Effector memory CD8-positive, alpha-beta T cell (primary cell): ENCODE data around the gene STKLD1.

ENCODE experiments used
- ATAC-seq: fragments of 150-1000 bp; cut with Tn5 transposase; replicated peaks from 2 replicates; pipeline ENCODE4 v1.10.0; 2021; ENCODE audit warnings: mild to moderate bottlenecking, moderate library complexity
- DNase-seq, 3 experiments: peaks; one replicate each; pipeline ENCODE4 v3.0.0; 2021
- H3K27ac Mint-ChIP-seq, 2 donors: one replicate each; pipeline ENCODE4 v1.8.0; 2022; ENCODE audit warnings: mild to moderate bottlenecking in 2 of 2, mixed read lengths in 2 of 2, moderate library complexity in 2 of 2
- H3K27me3 Mint-ChIP-seq, 2 donors: one replicate each; pipeline ENCODE4 v1.8.0; 2022; ENCODE audit warnings: mixed read lengths in 2 of 2
- H3K36me3 Mint-ChIP-seq: one replicate; pipeline ENCODE4 v1.8.0; 2022; ENCODE audit warnings: mild to moderate bottlenecking, moderate library complexity, mixed read lengths; ENCODE audit not compliant: insufficient read depth
- H3K4me1 Mint-ChIP-seq, 2 donors: one replicate each; pipeline ENCODE4 v1.8.0; 2022; ENCODE audit warnings: low read depth in 2 of 2, mixed read lengths in 2 of 2
- H3K4me3 Mint-ChIP-seq, 2 donors: one replicate each; pipeline ENCODE4 v1.8.0; 2022; ENCODE audit warnings: mild to moderate bottlenecking in 2 of 2, mixed read lengths in 2 of 2, moderate library complexity in 2 of 2
- H3K9me3 Mint-ChIP-seq, 2 donors: one replicate each; pipeline ENCODE4 v1.8.0; 2022; ENCODE audit warnings: mixed read lengths in 2 of 2

STKLD1 gene

GRCh38 chr9:133339641-133340040 lies 36.5 kb upstream of the STKLD1 start:
- peaks cover 35% of the 10 kb centered on the region for H3K36me3 Mint-ChIP-seq
- no peak overlapping the region for H3K4me3 Mint-ChIP-seq
- peaks cover 22 to 30% of the 10 kb centered on the region in 2 donors for H3K4me1 Mint-ChIP-seq
- H3K27me3 Mint-ChIP-seq, result no peaks in the 10 kb centered on the region
- no peak for ATAC-seq
- no peak for DNase-seq
- no peaks in the 10 kb centered on the region for H3K9me3 Mint-ChIP-seq
- no peak overlapping the region for H3K27ac Mint-ChIP-seq

- Mint-ChIP-seq H3K9me3 (no peaks in the 10 kb centered on the region), H3K4me3 (peak overlapping the region in 1 of 2 donors; percentile 29), H3K36me3 (peaks cover 31% of the 10 kb centered on the region), H3K4me1 (peaks cover 18 to 30% of the 10 kb centered on the region in 2 donors), H3K27ac (peak overlapping the region in 1 of 2 donors; percentile 22), H3K27me3 (no peaks in the 10 kb centered on the region)
- ATAC-seq (no peak), DNase-seq (no peak)
These were observed 35.9 kb upstream of the STKLD1 start for GRCh38 chr9:133340256-133340655.

- H3K27ac Mint-ChIP-seq, result peak overlapping the region in 1 of 2 donors; percentile 22
- DNase-seq, result no peak
- H3K4me3 Mint-ChIP-seq, result no peak overlapping the region
- H3K9me3 Mint-ChIP-seq, result no peaks in the 10 kb centered on the region
- no peaks in the 10 kb centered on the region for H3K27me3 Mint-ChIP-seq
- peaks cover 14 to 26% of the 10 kb centered on the region in 2 donors for H3K4me1 Mint-ChIP-seq
- no peak for ATAC-seq
- H3K36me3 Mint-ChIP-seq, result peaks cover 28% of the 10 kb centered on the region
These were observed 35.2 kb upstream of the STKLD1 start for GRCh38 chr9:133340916-133341315.

- H3K9me3 Mint-ChIP-seq, result no peaks in the 10 kb centered on the region
- DNase-seq, result no peak
- peak overlapping the region; percentile 44 to 49 for H3K27ac Mint-ChIP-seq
- H3K4me1 Mint-ChIP-seq, result peaks cover 20 to 27% of the 10 kb centered on the region in 2 donors
- peak overlapping the region in 1 of 2 donors; percentile 6 for H3K4me3 Mint-ChIP-seq
- peak; percentile 29 for ATAC-seq
- no peaks in the 10 kb centered on the region for H3K27me3 Mint-ChIP-seq
- peaks cover 31% of the 10 kb centered on the region for H3K36me3 Mint-ChIP-seq
These were observed 34.6 kb upstream of the STKLD1 start for GRCh38 chr9:133341369-133342068.

- H3K4me3 Mint-ChIP-seq, result peak overlapping the region in 1 of 2 donors; percentile 6
- DNase-seq (no peak), ATAC-seq (no peak)
- peaks cover 25 to 28% of the 10 kb centered on the region in 2 donors for H3K4me1 Mint-ChIP-seq
- H3K27me3 Mint-ChIP-seq, result no peaks in the 10 kb centered on the region
- peak overlapping the region; percentile 44 to 49 for H3K27ac Mint-ChIP-seq
- H3K36me3 Mint-ChIP-seq, result peaks cover 33% of the 10 kb centered on the region
- no peaks in the 10 kb centered on the region for H3K9me3 Mint-ChIP-seq
These were observed 34.1 kb upstream of the STKLD1 start for GRCh38 chr9:133342069-133342406.

GRCh38 chr9:133342570-133342969 lies 33.6 kb upstream of the STKLD1 start:
- no peak for DNase-seq
- no peak overlapping the region for H3K27ac Mint-ChIP-seq
- H3K9me3 Mint-ChIP-seq, result no peaks in the 10 kb centered on the region
- ATAC-seq, result no peak
- peaks cover 27 to 31% of the 10 kb centered on the region in 2 donors for H3K4me1 Mint-ChIP-seq
- peaks cover 34% of the 10 kb centered on the region for H3K36me3 Mint-ChIP-seq
- no peaks in the 10 kb centered on the region for H3K27me3 Mint-ChIP-seq
- no peak overlapping the region for H3K4me3 Mint-ChIP-seq

GRCh38 chr9:133344071-133344470 lies 32.1 kb upstream of the STKLD1 start:
- DNase-seq (no peak), ATAC-seq (no peak)
- Mint-ChIP-seq H3K36me3 (peaks cover 46% of the 10 kb centered on the region), H3K27me3 (no peaks in the 10 kb centered on the region), H3K9me3 (no peaks in the 10 kb centered on the region), H3K27ac (no peak overlapping the region), H3K4me3 (no peak overlapping the region), H3K4me1 (peaks cover 34 to 41% of the 10 kb centered on the region in 2 donors)

- H3K36me3 Mint-ChIP-seq, result peaks cover 55% of the 10 kb centered on the region
- no peaks in the 10 kb centered on the region for H3K9me3 Mint-ChIP-seq
- peaks cover 36 to 47% of the 10 kb centered on the region in 2 donors for H3K4me1 Mint-ChIP-seq
- no peak overlapping the region for H3K4me3 Mint-ChIP-seq
- ATAC-seq, result no peak
- no peak overlapping the region for H3K27ac Mint-ChIP-seq
- H3K27me3 Mint-ChIP-seq, result no peaks in the 10 kb centered on the region
- no peak for DNase-seq
These were observed 31.2 kb upstream of the STKLD1 start for GRCh38 chr9:133344979-133345378.

GRCh38 chr9:133345596-133345995 lies 30.6 kb upstream of the STKLD1 start:
- peaks cover 30 to 42% of the 10 kb centered on the region in 2 donors for H3K4me1 Mint-ChIP-seq

GRCh38 chr9:133346021-133346785 lies 30.0 kb upstream of the STKLD1 start:
- ATAC-seq (no peak), DNase-seq (no peak)
- H3K4me1 Mint-ChIP-seq, result peaks cover 28 to 36% of the 10 kb centered on the region in 2 donors
- H3K9me3 Mint-ChIP-seq, result no peaks in the 10 kb centered on the region
- peak overlapping the region; percentile 92 to 99 for H3K4me3 Mint-ChIP-seq
- peaks cover 65% of the 10 kb centered on the region for H3K36me3 Mint-ChIP-seq
- peak overlapping the region; percentile 71 to 91 for H3K27ac Mint-ChIP-seq
- no peaks in the 10 kb centered on the region for H3K27me3 Mint-ChIP-seq

More at GRCh38 chr9:133345596-133345995, 30.6 kb upstream of the STKLD1 start:
- no peak overlapping the region for H3K27ac Mint-ChIP-seq
- H3K27me3 Mint-ChIP-seq, result no peaks in the 10 kb centered on the region
- no peaks in the 10 kb centered on the region for H3K9me3 Mint-ChIP-seq
- DNase-seq, result no peak
- H3K36me3 Mint-ChIP-seq, result peaks cover 58% of the 10 kb centered on the region
- no peak for ATAC-seq
- H3K4me3 Mint-ChIP-seq, result no peak overlapping the region

- H3K36me3 Mint-ChIP-seq, result peaks cover 71% of the 10 kb centered on the region
- peak overlapping the region; percentile 98 to 99 for H3K27ac Mint-ChIP-seq
- no peaks in the 10 kb centered on the region for H3K9me3 Mint-ChIP-seq
- peak; percentile 31 to 40 (median 32) for DNase-seq
- H3K4me3 Mint-ChIP-seq, result peak overlapping the region; percentile 92 to 99
- peak; percentile 53 for ATAC-seq
- no peaks in the 10 kb centered on the region for H3K27me3 Mint-ChIP-seq
- peaks cover 28 to 31% of the 10 kb centered on the region in 2 donors for H3K4me1 Mint-ChIP-seq
These were observed 28.6 kb upstream of the STKLD1 start for GRCh38 chr9:133347515-133347984.

- Mint-ChIP-seq H3K36me3 (peaks cover 75% of the 10 kb centered on the region), H3K4me3 (peak within 1 kb of the TSS; percentile 92 to 99), H3K4me1 (peaks cover 31 to 34% of the 10 kb centered on the region in 2 donors), H3K27me3 (no peaks in the 10 kb centered on the region), H3K9me3 (no peaks in the 10 kb centered on the region), H3K27ac (peak within 1 kb of the TSS; percentile 98 to 99)
- DNase-seq, result peak; percentile 86 to 91 (median 88)
- ATAC-seq, result peak; percentile 89
These were observed 28.0 kb upstream of the STKLD1 start, which contains the start of the genes MED22 and RPL7A for GRCh38 chr9:133347985-133348717. MED22 (minus strand) TSS chr9:133348131; CDS start chr9:133346662, 1,469 bp downstream. RPL7A (plus strand) TSS chr9:133348218; CDS start chr9:133348244, 26 bp downstream.
